ENCODE measurements around the gene OXTR.

Gene OXTR

DNA sequence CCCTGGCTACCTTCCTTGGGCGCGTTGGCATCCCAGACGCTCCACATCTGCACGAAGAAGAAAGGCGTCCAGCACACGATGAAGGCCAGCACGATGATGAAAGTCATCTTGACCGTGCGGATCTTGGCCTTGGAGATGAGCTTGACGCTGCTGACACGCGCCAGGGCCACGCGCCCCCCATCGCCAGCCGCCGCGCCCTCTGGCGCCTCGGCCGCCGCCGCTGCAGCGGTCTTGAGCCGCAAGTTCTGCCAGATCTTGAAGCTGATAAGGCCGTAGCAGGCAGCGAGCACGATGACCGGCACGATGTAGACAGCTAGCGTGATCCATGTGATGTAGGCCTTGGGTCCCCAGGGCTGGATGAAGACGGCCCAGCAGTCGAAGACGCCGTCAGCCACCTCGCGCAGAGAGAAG lies 2.2 kb downstream of the OXTR start:
- no peak for DNase-seq

DNA sequence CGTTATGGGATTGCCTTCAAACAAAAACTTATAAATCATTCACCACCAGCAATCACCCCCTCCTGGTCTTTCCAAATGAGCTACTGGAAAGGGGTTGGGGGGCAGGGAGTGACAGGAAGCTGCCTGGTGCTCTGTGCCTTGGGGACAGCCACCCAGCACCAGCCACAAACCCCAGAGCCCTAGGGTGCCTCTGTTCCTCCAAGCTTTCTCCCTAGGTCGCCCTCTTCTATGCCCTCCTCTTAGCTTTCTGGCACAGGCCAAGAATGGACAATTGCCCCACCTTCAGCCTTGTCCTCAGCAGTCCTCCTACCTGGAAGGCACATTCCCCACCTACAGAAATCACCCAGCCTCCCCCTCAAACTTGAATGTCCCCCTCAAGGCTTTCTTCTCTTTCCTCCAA lies 3.3 kb downstream of the OXTR start:
- DNase-seq, result no peak

DNA sequence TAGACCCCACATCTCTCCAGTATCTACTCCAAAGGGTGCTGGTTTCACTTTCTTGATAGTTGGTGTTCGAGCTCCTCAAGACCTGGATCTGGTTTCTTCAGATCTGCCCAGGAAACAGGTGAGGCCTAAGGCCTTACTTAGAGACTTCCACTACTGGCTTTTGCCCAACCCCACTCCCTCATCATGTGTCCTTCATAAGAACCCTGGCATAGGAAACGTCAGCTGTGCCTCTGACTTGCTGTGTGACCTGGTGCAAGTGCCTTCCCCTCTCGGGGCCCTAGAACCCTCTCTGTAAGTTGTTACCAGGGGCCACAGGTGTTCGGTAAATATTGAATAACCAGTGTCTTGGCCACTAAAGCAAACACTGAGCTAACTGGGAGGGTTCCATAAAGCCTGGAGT lies 3.9 kb downstream of the OXTR start:
- DNase-seq, result no peak

DNA sequence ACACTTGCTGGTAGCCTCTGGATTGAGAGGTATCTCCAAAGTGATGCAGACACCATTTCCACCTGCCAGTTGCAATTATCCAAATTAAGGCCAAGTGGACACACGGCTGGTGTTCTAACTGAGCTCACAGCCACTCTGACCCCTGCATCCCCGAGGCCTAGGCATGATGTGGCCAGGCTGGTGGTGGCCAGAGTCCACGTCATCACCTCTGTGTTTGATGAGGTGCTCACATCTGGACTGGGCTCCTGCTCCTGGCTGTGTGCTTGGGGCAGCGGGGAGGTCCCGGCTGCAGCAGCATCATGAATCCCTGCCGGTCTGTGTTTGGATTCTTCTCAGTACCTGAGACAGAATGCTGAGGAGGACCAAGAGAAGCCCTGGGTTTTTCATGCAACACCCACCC lies 4.9 kb downstream of the OXTR start:
- no peak for DNase-seq

DNA sequence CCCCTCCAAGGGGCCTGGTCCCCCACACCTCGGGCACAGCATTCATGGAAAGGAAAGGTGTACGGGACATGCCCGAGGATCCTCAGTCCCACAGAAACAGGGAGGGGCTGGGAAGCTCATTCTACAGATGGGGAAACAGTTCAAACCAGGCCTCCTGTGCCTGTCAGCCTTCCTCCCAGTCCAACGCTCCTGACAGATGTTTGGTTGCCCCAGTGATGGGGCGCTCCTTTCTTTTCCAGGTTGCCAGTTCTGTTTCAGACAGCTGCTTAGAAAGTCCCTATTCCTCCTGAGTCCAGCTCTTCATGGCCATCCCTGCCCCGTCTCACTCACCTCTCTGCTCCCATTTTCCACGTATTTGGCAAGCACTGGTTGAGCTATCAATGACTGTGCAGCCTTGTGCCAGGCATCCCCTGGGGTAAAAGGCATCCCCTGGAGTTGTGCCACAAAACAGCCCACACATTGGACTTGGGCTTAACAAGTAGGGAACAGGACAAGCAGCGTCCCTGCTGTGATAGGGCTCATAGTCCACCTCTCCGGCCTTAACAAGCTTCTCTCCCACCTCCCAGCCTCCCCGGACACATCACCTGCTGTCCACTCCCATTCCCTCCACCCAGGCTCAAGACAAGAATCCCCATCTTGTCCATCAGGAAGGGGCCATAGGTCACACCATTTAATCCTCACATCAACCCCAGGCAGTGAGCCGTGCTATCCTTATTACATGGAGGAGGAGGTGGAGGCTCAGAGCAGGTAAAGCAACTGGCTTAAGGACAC lies 6.6 kb downstream of the OXTR start:
- DNase-seq, result no peak

- DNase-seq, result no peak
Measured at GRCh38 chr3:8761866-8762265, 7.5 kb downstream of the OXTR start.

- DNase-seq, result no peak
Measured at GRCh38 chr3:8760506-8760905, 8.9 kb downstream of the OXTR start.

DNA sequence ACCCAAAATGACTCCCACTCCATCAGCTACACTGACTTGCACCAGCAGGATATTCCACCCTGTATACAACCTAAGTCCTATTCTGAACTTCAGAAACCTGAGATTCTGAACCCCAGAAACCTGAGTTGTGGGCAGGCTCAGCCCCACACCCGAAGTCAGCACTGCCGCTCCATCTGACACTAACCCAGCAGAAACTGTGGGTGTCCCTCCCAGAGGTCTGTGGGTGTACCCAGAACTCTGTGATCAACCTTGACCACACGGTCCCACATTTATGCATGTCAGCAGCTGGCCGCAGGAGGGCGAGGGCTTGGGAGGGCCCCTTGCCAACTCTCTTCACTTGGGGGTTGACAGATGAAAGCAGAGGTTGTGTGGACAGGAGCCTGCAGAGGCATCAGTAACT lies 9.3 kb downstream of the OXTR start:
- no peak for DNase-seq

- no peak for DNase-seq
Measured at GRCh38 chr3:8759038-8759707, 10.2 kb downstream of the OXTR start.

GRCh38 chr3:8757551-8758518 lies 11.6 kb downstream of the OXTR start:
- peak; percentile 76 for DNase-seq

DNA sequence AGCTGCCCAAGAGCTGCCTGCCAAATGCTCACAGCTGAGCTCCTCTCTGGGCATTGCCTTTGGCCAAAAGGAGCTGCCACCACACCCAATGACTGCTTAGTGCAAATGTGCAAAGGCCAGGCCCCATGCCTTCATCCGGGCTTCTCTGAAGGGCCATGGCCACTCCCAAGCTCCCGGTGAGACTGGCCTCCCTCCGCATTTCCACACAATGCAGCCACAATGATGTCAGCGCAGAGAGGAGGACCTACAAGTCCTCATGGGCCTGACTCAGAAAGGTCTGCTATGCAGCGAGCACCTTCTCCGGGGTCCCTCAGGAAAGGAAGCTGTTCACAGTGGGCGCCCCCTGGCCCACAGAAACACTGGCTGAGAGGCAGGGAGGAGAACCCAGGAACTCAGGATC lies 12.7 kb downstream of the OXTR start:
- no peak for DNase-seq

DNA sequence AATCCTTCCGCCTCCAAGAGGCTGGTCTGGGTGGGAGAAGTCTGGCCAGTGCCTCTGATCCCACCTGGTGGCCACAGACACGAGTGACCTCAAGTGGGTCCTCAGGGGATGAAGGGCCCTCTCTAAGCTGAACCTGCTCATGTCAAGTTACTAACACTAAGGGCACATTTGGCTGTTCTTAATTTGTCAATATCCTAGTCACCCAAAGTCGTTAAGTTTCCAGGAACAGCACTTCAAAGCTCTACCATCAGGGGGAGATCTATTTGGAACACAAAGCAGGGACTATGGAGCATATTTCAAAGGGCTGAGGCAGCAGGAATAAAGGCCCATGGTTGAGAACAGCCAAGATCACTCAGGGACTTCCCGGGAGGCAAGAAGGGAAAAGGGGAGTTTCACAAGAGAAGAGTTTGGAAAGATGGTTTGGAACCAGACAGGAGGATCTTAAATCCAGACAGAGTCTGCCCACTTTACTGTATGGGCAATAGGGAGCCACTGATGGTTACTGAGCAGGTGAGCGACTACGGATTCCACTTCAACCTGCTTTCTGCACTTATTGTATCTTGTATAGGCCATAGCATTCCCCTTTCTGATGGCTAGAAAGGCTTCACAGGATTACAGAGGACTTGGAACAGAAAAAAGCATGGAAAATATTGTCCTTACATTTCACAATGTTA lies 13.7 kb downstream of the OXTR start:
- DNase-seq, result no peak

DNA sequence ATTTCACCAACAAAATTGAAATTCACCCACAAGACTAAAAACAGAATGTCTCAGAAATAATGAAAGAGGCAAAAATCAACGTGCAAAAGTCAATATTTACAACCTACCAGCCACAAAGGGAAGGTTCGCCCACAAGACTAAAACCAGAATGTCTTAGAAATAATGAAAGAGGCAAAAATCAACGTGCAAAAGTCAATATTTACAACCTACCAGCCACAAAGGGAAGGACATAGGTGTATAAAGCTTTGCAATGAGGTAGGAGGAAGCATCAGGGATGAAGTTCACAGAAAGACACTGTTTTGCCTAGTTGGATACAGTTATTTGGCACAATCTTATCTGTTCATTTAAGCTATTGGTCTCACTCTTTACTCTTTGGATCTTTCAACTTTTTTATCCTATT lies 14.3 kb downstream of the OXTR start:
- no peak for DNase-seq

DNA sequence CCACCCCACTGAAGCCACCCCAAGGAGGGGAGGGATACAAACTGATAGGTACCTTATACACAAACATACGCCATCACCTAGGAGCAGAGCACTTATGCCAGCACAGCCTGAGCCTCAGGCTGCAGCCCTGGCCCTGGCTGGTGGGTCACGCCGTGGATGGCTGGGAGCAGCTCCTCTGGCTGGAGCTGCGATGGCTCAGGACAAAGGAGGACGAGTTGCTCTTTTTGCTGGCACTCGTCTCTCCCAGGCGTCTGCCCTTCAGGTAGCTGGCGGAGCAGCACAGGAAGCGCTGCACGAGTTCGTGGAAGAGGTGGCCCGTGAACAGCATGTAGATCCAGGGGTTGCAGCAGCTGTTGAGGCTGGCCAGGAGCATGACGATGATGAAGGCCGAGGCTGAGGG lies 16.6 kb downstream of the OXTR start:
- no peak for DNase-seq

DNA sequence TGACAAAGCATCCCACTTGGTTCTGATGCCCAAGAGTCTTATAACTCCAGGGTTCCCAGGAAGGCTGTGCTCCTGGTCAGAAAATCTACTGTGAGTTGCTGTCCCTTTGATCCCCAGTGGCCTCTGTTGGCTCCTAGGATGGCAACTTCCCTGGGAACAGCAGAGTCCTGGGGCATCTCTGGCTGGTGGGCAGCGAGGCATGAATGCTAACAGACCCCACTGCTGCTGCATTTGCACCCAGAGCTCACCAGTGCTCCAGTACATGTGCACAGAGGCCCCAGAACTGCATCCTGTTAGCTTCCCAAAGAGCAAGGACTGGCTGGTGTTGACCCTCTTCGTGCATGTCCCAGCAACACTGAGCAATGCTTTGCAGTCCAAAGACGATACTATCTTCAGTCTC lies 20.1 kb downstream of the OXTR start:
- no peak for DNase-seq

- DNase-seq, result no peak
Measured at GRCh38 chr3:8746780-8747345, 22.6 kb downstream of the OXTR start.

- no peak for DNase-seq
Measured at GRCh38 chr3:8745619-8746370, 23.6 kb downstream of the OXTR start.

DNA sequence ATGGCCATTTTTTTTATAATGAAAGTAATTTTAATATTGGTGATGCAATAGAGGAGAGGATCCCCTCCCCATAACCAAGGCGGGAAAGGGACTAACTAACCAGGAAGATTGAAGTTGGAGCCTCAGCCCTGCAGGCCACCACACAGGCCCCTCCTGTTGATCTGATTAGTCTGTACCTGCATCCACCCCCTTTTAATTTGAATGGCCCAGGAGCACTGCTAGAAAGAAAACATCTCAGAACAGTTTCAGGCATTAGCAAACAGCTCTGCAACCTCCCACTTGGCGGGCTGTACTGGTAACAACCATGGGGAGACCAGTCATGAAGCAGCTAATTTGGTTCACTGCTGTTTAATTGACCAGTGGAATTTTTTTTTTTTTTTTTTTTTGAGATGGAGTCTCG lies 25.5 kb downstream of the OXTR start:
- DNase-seq, result no peak

DNA sequence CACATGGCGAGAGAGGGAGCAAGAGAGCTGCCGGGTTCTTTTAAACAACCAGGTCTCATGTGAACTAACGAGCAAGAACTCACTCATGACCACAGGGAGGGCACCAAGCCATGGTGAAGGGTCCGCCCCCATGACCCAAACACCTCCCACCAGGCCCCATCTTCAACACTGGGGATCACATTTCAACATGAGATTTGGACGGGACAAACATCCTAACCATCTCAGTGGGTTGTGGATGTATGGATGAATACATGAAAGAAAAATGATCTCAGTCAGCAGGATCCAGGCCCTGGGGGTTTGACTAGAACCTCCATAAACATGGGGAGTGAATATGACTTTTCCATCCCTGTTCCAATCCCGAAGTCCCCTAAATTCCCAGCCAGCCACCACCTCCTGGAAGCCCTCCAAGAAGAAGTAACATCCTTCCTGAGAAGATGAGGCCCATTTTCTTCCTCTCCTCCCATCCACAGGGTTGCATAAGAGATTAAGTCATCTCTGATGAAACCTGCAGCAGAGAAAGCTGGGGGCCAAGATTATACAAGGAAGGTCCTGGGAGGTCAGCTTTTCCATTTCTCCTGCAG lies 26.3 kb downstream of the OXTR start:
- no peak for DNase-seq

GRCh38 chr3:8741581-8742261 lies 27.7 kb downstream of the OXTR start:
- peak; percentile 55 for DNase-seq

Measured in right hindlimb (tissue), 1 donor.